Measurements from ENCODE around the gene HACD2. TPM values are rescaled to one million over a fixed set of nuclear protein-coding genes. Genes with fewer than 3 reads are reported as not detected.

The HACD2 gene
- total and polyA plus RNA-seq, 10 of the 15 experiments (the other 5 are each of a cell fraction or from before 2014, with no cell fraction given), result 9.1 to 30.0 (median 18.8) TPM

GRCh38 chr3:123586131-123586530 lies 1.3 kb upstream of the HACD2 start:
- no TSS peak for BruUV-seq (replicated peaks)
- peaks cover 14% of the 10 kb centered on the region for H3K9me3 ChIP-seq (replicated peaks; ENCODE audit: control insufficient read depth, insufficient read depth, low read length)
- ChIA-PET RAD21 (ENCODE audit: unreplicated experiment) (interaction anchor here (1.4 kb wide), 1 partner anchor 20 kb away, joined by 6 read pairs; no protein-coding TSS in a partner anchor), POLR2A (interaction anchor here (1.2 to 3.6 kb wide), 5 partner anchors 12 to 49 kb away, joined by 3 to 19 read pairs (median 5); no protein-coding TSS in a partner anchor), SMC1A (ENCODE audit: uncharacterized antibody, unreplicated experiment) (interaction anchor here (0.7 to 1.6 kb wide), 5 partner anchors 10 to 23 kb away, joined by 3 to 6 read pairs (median 4); no protein-coding TSS in a partner anchor), CTCF (interaction anchor here (0.8 to 4.3 kb wide), 5 partner anchors 11 to 63 kb away, joined by 3 to 30 read pairs (median 4); no protein-coding TSS in a partner anchor)
- H3K79me2 ChIP-seq (ENCODE audit: control insufficient read depth, insufficient read depth, low read length), result peaks cover 31% of the 10 kb centered on the region
- H4K20me1 ChIP-seq (ENCODE audit: control insufficient read depth, insufficient read depth), result no peaks in the 10 kb centered on the region
- peaks cover 0 to 3% of the 10 kb centered on the region in 2 experiments; a peak in 1 of 4 replicates for H3K36me3 ChIP-seq (ENCODE audit: control insufficient read depth in 2 of 2, insufficient read depth in 2 of 2, low read length in 1 of 2)
- 0% methylated on average over 10 of the region's 10 CpGs for WGBS (ENCODE audit: insufficient coverage, insufficient replicate concordance, low lambda C conversion rate, missing lambda C conversion rate)
- in situ Hi-C loops (cut with MboI), result no loop called here
- H3K9ac ChIP-seq (ENCODE audit: control insufficient read depth, insufficient read depth, low read length), result peak overlapping the region; percentile 85
- FAIRE-seq (peak; percentile 79), DNase-seq (ENCODE audit: low read depth, low spot score) (no peak), ATAC-seq (peak; percentile 45)
- peak overlapping the region; percentile 74 for H3K4me3 ChIP-seq
- H3K27ac ChIP-seq (ENCODE audit: control insufficient read depth, insufficient read depth), result peak overlapping the region; percentile 79
- H3K4me2 ChIP-seq (ENCODE audit: control insufficient read depth, insufficient read depth), result peak overlapping the region; percentile 88
- peaks cover 2% of the 10 kb centered on the region for H3K4me1 ChIP-seq (ENCODE audit: control insufficient read depth, insufficient read depth, low read length)
- intact Hi-C loops (cut with micrococcal nuclease; ENCODE audit: unreplicated experiment), result no loop called here
- no peaks in the 10 kb centered on the region for H3K27me3 ChIP-seq (replicated peaks in 1 of 2; ENCODE audit: control insufficient read depth in 2 of 2, insufficient read depth in 2 of 2, low read length in 1 of 2)
- H2AFZ ChIP-seq (ENCODE audit: control insufficient read depth, low read depth, low read length), result peak overlapping the region; percentile 93
- TF ChIP-seq, protein P1, sequence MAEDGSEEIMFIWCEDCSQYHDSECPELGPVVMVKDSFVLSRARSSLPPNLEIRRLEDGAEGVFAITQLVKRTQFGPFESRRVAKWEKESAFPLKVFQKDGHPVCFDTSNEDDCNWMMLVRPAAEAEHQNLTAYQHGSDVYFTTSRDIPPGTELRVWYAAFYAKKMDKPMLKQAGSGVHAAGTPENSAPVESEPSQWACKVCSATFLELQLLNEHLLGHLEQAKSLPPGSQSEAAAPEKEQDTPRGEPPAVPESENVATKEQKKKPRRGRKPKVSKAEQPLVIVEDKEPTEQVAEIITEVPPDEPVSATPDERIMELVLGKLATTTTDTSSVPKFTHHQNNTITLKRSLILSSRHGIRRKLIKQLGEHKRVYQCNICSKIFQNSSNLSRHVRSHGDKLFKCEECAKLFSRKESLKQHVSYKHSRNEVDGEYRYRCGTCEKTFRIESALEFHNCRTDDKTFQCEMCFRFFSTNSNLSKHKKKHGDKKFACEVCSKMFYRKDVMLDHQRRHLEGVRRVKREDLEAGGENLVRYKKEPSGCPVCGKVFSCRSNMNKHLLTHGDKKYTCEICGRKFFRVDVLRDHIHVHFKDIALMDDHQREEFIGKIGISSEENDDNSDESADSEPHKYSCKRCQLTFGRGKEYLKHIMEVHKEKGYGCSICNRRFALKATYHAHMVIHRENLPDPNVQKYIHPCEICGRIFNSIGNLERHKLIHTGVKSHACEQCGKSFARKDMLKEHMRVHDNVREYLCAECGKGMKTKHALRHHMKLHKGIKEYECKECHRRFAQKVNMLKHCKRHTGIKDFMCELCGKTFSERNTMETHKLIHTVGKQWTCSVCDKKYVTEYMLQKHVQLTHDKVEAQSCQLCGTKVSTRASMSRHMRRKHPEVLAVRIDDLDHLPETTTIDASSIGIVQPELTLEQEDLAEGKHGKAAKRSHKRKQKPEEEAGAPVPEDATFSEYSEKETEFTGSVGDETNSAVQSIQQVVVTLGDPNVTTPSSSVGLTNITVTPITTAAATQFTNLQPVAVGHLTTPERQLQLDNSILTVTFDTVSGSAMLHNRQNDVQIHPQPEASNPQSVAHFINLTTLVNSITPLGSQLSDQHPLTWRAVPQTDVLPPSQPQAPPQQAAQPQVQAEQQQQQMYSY (CRISPR knock-in tag; IDR thresholded peaks at IDR 0.05), result no peak
- TF ChIP-seq NR2F1 (conservative IDR thresholded peaks at IDR 0.05) (no peak), GABPA (IDR thresholded peaks at IDR 0.05; ENCODE audit: low read depth) (no peak), RB1 (IDR thresholded peaks at IDR 0.05; ENCODE audit: borderline replicate concordance) (no peak), KAT2A (conservative IDR thresholded peaks at IDR 0.05; ENCODE audit: control insufficient read depth, low read depth, low read length) (no peak), SUPT20H (IDR thresholded peaks at IDR 0.05; ENCODE audit: borderline replicate concordance, control insufficient read depth, low read depth, low read length) (no peak), RFX5 (IDR thresholded peaks at IDR 0.05; ENCODE audit: low read depth, low read length) (no peak), PBX3 (IDR thresholded peaks at IDR 0.05; ENCODE audit: insufficient replicate concordance, low read depth, low read length) (no peak), RUNX3 (IDR thresholded peaks at IDR 0.05; ENCODE audit: low read length) (peak; percentile 23; the same call in 1 of the 2 replicates), RBBP5 (conservative IDR thresholded peaks at IDR 0.05) (no peak), NKRF (conservative IDR thresholded peaks at IDR 0.05) (no peak)
- TF ChIP-seq, protein P2, sequence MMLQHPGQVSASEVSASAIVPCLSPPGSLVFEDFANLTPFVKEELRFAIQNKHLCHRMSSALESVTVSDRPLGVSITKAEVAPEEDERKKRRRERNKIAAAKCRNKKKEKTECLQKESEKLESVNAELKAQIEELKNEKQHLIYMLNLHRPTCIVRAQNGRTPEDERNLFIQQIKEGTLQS (IDR thresholded peaks at IDR 0.05; ENCODE audit: borderline replicate concordance, extremely low read depth, low read depth, low read length), result no peak
- TF ChIP-seq, protein P3, sequence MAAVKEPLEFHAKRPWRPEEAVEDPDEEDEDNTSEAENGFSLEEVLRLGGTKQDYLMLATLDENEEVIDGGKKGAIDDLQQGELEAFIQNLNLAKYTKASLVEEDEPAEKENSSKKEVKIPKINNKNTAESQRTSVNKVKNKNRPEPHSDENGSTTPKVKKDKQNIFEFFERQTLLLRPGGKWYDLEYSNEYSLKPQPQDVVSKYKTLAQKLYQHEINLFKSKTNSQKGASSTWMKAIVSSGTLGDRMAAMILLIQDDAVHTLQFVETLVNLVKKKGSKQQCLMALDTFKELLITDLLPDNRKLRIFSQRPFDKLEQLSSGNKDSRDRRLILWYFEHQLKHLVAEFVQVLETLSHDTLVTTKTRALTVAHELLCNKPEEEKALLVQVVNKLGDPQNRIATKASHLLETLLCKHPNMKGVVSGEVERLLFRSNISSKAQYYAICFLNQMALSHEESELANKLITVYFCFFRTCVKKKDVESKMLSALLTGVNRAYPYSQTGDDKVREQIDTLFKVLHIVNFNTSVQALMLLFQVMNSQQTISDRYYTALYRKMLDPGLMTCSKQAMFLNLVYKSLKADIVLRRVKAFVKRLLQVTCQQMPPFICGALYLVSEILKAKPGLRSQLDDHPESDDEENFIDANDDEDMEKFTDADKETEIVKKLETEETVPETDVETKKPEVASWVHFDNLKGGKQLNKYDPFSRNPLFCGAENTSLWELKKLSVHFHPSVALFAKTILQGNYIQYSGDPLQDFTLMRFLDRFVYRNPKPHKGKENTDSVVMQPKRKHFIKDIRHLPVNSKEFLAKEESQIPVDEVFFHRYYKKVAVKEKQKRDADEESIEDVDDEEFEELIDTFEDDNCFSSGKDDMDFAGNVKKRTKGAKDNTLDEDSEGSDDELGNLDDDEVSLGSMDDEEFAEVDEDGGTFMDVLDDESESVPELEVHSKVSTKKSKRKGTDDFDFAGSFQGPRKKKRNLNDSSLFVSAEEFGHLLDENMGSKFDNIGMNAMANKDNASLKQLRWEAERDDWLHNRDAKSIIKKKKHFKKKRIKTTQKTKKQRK (IDR thresholded peaks at IDR 0.05; ENCODE audit: low read depth, low read length), result no peak
